ENCODE results near the gene ASB7. TPM values are rescaled to one million over a fixed set of nuclear protein-coding genes. Genes with fewer than 3 reads are reported as not detected.

ASB7 gene
- total RNA-seq (10 to 100 TPM in 7 of 9 donors, 1 to 10 TPM in 2; 9.1 to 25.2 (median 11.8) TPM), polyA plus RNA-seq (1 to 10 TPM; 2.7 to 6.9 (median 4.4) TPM)
- long read RNA-seq, donor 1, full-length matches to known transcripts: 3 of 3 reads
- long read RNA-seq, donor 1, partial matches to known transcripts: 0 of 3 reads
- long read RNA-seq, donor 1, other reads (novel, unspliced or antisense): 0 of 3 reads
- long read RNA-seq, donor 2, full-length matches to known transcripts: 2 of 2 reads
- long read RNA-seq, donor 2, partial matches to known transcripts: 0 of 2 reads
- long read RNA-seq, donor 2, other reads (novel, unspliced or antisense): 0 of 2 reads
- long read RNA-seq, donor 3: 0 reads
- long read RNA-seq, donor 4: 0 reads
- long read RNA-seq, donor 5, full-length matches to known transcripts: 7 of 8 reads
- long read RNA-seq, donor 5, partial matches to known transcripts: 1 of 8 reads
- long read RNA-seq, donor 5, other reads (novel, unspliced or antisense): 0 of 8 reads
- long read RNA-seq, donor 6: 0 reads
- long read RNA-seq, donor 7, partial matches to known transcripts: 0 of 1 reads
- long read RNA-seq, donor 7, other reads (novel, unspliced or antisense): 0 of 1 reads
- long read RNA-seq, donor 8, full-length matches to known transcripts: 4 of 4 reads
- long read RNA-seq, donor 8, partial matches to known transcripts: 0 of 4 reads
- long read RNA-seq, donor 8, other reads (novel, unspliced or antisense): 0 of 4 reads
- long read RNA-seq, donor 9: 0 reads
- long read RNA-seq, donor 10: 0 reads

- peak; percentile 100 for DNase-seq
- Histone ChIP-seq H3K36me3 (replicated peaks in 1 of 2) (no peaks in the 10 kb centered on the region), H3K9me3 (replicated peaks in 1 of 3) (no peaks in the 10 kb centered on the region), H3K27ac (peak within 1 kb of the TSS; percentile 18 to 89 (median 73)), H3K4me3 (peak within 1 kb of the TSS; percentile 70 to 97 (median 82)), H3K4me1 (replicated peaks in 1 of 2) (peaks cover 8 to 30% of the 10 kb centered on the region in 2 donors), H3K27me3 (no peaks in the 10 kb centered on the region)
- intact Hi-C loops (cut with DNase I): no loop called here
- 0% methylated on average over 9 to 51 of the region's 51 CpGs for WGBS, 4 donors
- TF ChIP-seq, protein P1, sequence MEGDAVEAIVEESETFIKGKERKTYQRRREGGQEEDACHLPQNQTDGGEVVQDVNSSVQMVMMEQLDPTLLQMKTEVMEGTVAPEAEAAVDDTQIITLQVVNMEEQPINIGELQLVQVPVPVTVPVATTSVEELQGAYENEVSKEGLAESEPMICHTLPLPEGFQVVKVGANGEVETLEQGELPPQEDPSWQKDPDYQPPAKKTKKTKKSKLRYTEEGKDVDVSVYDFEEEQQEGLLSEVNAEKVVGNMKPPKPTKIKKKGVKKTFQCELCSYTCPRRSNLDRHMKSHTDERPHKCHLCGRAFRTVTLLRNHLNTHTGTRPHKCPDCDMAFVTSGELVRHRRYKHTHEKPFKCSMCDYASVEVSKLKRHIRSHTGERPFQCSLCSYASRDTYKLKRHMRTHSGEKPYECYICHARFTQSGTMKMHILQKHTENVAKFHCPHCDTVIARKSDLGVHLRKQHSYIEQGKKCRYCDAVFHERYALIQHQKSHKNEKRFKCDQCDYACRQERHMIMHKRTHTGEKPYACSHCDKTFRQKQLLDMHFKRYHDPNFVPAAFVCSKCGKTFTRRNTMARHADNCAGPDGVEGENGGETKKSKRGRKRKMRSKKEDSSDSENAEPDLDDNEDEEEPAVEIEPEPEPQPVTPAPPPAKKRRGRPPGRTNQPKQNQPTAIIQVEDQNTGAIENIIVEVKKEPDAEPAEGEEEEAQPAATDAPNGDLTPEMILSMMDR (IDR thresholded peaks at IDR 0.05): peak in 1 of 6 experiments; percentile 1
- peak in 1 of 2 donors; percentile 8 for TF ChIP-seq POLR2A (IDR thresholded peaks at IDR 0.05)
Observed at GRCh38 chr15:100602064-100602822, at the start of gene ASB7, which contains the start of gene LINS1. Gene ASB7, plus strand, starts transcription at chr15:100602589. Its CDS starts 9,628 bp downstream, at chr15:100612217. Gene LINS1, minus strand, starts transcription at chr15:100602184. Its CDS starts 21,342 bp downstream, at chr15:100580842.

DNA sequence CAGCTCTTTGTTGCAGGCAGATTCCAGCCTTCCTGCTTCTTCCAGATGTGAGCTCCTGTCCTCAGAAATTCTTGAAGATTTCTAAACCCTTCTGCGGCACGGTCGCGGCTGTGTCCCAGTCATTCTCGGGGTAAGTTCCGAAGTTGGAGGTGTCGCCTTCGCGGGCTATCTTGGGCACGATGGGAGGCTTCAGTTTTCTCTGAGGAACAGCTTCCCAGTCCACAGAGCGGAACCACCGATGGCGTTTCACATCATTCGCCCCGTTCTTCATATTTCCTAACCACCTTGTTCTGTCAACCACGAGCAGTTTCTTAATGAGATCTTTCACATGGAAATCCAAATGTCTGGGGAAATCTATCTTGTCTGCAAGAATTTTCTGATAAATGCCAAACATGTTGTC lies 48.9 kb upstream of the ASB7 start:
- WGBS, 4 donors: 89 to 92% (median 90%) methylated on average over 16 of the region's 16 CpGs
- no peaks in the 10 kb centered on the region for H3K4me1 ChIP-seq (replicated peaks in 1 of 2)
- H3K36me3 ChIP-seq (replicated peaks in 1 of 2): no peaks in the 10 kb centered on the region
- no peaks in the 10 kb centered on the region for H3K9me3 ChIP-seq (replicated peaks in 1 of 3)
- DNase-seq: no peak
- intact Hi-C loops (cut with DNase I): no loop called here
- no peaks in the 10 kb centered on the region for H3K27me3 ChIP-seq
- TF ChIP-seq, protein P1 (IDR thresholded peaks at IDR 0.05): no peak
- no peak for TF ChIP-seq POLR2A (IDR thresholded peaks at IDR 0.05)
- H3K27ac ChIP-seq: no peak overlapping the region
- no peak overlapping the region for H3K4me3 ChIP-seq

GRCh38 chr15:100558771-100559254 lies 43.6 kb upstream of the ASB7 start:
- Histone ChIP-seq H3K36me3 (replicated peaks in 1 of 2) (no peaks in the 10 kb centered on the region), H3K27me3 (no peaks in the 10 kb centered on the region), H3K27ac (no peak overlapping the region), H3K9me3 (replicated peaks in 1 of 3) (no peaks in the 10 kb centered on the region), H3K4me1 (replicated peaks in 1 of 2) (no peaks in the 10 kb centered on the region), H3K4me3 (no peak overlapping the region)
- 86 to 97% (median 95%) methylated on average over 6 to 50 of the region's 50 CpGs for WGBS, 4 donors
- no peak for TF ChIP-seq POLR2A (IDR thresholded peaks at IDR 0.05)
- TF ChIP-seq, protein P1 (IDR thresholded peaks at IDR 0.05): no peak
- DNase-seq: no peak
- intact Hi-C loops (cut with DNase I): no loop called here

All from adrenal gland (tissue), 19 donors.